Testis (tissue), 3 donors: ENCODE results near the gene BMAL1. TPM values are rescaled to one million over a fixed set of nuclear protein-coding genes. Genes with fewer than 3 reads are reported as not detected.

Experiments
- DNase-seq: peaks from one replicate; pipeline ENCODE4 v3.0.0-alpha.2; 2019
- H3K27ac ChIP-seq, 2 donors: fragments of 200-600 bp; sonication (generic); one replicate each; pipeline ENCODE4 v1.5.1; 2019
- H3K27me3 ChIP-seq: fragments of 200-600 bp; sonication (generic); one replicate; pipeline ENCODE4 v1.5.1; 2019
- H3K36me3 ChIP-seq: fragments of 200-600 bp; sonication (generic); one replicate; pipeline ENCODE4 v1.5.1; 2017; ENCODE audit warnings: low read depth; ENCODE audit errors: missing control alignments
- H3K4me1 ChIP-seq: fragments of 200-600 bp; sonication (generic); one replicate; pipeline ENCODE4 v1.5.1; 2019
- H3K4me3 ChIP-seq, 2 donors: fragments of 200-600 bp; sonication (generic); one replicate each; pipeline ENCODE4 v1.5.1; 2017 to 2019
- H3K9me3 ChIP-seq: fragments of 200-600 bp; sonication (generic); one replicate; pipeline ENCODE4 v1.5.1; 2017
- POLR2A ChIP-seq: fragments of 450-650 bp; IDR thresholded peaks from one replicate; pipeline ENCODE4 v1.6.1; 2017; ENCODE audit warnings: antibody characterized with exemption, mild to moderate bottlenecking, moderate library complexity
- WGBS, 2 donors: methylation state at CpG; one replicate each; pipeline ENCODE4 v1.1.5; 2018; 5-methylcytosine and 5-hydroxymethylcytosine counted together
- intact Hi-C: fragments of 100-400 bp; cut with DNase I; formaldehyde crosslinking; loops from one replicate; pipeline ENCODE4 v1.15.1; 2023; ENCODE audit warnings: low total_unique reads
- polyA plus RNA-seq: library from polyadenylated mRNA; stranded (reverse); fragments of 350-450 nt; fragmentation: Illumina TruSeq; extraction: RNeasy Lipid Tissue Mini Kit (QIAGEN cat#74804); gene quantifications from one replicate; pipeline ENCODE4 v1.2.3, GENCODE V29; 2014; ENCODE audit warnings: low read depth, low replicate concordance; ENCODE audit not compliant: insufficient read depth
- total RNA-seq, 2 donors: library from RNA; depleted of rRNA; stranded (reverse); fragments of >200 nt; gene quantifications; one replicate each; pipeline ENCODE4 v1.2.3, GENCODE V29; 2016
- TF ChIP-seq, protein P1 (sequence below), 3 experiments: fragments of 450-650 bp in 2 of 3; fragments of 200-600 bp in 1 of 3; sonication (generic) in 1 of 3; IDR thresholded peaks; one replicate each; pipeline ENCODE4 v1.5.1; 2016 to 2019; ENCODE audit warnings: antibody characterized with exemption in 3 of 3, mild to moderate bottlenecking in 2 of 3, moderate library complexity in 1 of 3

BMAL1 gene
- total and polyA plus RNA-seq, 3 donors from 2014 or later: 21.5 to 40.3 (median 35.7) TPM

DNA sequence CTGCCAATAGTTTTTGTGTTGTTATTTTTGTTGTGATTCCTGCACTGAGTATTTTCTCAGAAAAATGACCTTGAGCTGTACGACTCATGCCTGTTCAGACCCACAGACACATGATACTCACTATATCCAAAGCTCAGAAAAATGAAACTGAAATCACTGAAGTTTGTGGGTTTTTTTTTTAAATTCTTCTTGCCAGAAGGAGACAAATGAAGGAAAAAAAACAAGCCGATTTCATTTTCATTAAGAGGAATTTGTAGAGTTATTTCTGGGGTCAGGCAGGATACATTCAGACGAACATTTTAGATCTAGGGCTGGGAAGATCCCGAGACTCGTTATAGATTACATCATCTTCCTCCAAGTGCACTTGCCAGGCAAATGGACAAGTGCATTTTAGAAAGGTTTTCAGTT is 60.4 kb downstream of the BMAL1 start:
- no peaks in the 10 kb centered on the region for H3K36me3 ChIP-seq
- H3K9me3 ChIP-seq: no peaks in the 10 kb centered on the region
- no peak overlapping the region for H3K4me3 ChIP-seq
- H3K27ac ChIP-seq: peak overlapping the region; percentile 44 to 50
- H3K27me3 ChIP-seq: no peaks in the 10 kb centered on the region
- TF ChIP-seq, protein P1, sequence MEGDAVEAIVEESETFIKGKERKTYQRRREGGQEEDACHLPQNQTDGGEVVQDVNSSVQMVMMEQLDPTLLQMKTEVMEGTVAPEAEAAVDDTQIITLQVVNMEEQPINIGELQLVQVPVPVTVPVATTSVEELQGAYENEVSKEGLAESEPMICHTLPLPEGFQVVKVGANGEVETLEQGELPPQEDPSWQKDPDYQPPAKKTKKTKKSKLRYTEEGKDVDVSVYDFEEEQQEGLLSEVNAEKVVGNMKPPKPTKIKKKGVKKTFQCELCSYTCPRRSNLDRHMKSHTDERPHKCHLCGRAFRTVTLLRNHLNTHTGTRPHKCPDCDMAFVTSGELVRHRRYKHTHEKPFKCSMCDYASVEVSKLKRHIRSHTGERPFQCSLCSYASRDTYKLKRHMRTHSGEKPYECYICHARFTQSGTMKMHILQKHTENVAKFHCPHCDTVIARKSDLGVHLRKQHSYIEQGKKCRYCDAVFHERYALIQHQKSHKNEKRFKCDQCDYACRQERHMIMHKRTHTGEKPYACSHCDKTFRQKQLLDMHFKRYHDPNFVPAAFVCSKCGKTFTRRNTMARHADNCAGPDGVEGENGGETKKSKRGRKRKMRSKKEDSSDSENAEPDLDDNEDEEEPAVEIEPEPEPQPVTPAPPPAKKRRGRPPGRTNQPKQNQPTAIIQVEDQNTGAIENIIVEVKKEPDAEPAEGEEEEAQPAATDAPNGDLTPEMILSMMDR (IDR thresholded peaks at IDR 0.05): no peak
- TF ChIP-seq POLR2A: no peak
- WGBS, 2 donors: 17 to 28% methylated on average over 5 of the region's 5 CpGs
- peaks cover 6% of the 10 kb centered on the region for H3K4me1 ChIP-seq
- intact Hi-C loops: no loop called here
- DNase-seq: no peak

DNA sequence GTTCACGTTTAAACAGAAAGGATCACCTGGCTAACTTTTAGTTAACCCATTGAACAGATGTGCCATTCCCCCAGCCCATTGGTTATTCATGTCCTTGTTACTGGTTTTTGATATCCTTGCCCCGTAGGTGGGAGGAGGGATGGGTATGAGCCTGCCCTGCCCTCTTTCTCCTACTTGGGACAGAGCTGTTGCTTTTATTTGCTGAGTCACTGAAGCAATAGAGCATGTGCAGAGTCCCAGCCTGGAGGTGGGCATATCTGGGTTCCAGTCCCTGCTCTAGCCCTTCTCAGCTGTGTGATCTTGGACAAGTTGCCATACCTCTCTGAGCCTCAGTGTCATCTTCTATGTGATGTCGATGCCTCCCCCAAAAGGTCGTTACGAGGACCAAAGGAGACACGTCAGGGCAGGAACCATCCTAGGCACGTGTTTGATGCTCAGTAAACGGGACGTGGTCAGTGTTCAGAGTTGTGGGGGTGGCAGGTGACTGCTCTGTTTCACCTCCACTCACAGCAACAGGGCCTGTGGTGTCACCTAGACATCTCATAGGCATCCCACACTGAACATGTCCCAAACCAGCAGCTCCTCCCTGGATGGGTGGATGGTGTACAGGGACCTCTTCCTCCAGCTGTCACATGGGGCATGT is 61.0 kb downstream of the BMAL1 start:
- no peak for DNase-seq
- H3K27me3 ChIP-seq: no peaks in the 10 kb centered on the region
- WGBS, 2 donors: 74 to 83% methylated on average over 9 of the region's 9 CpGs
- no peak for TF ChIP-seq POLR2A
- TF ChIP-seq, protein P1 (IDR thresholded peaks at IDR 0.05): no peak
- H3K4me1 ChIP-seq: peaks cover 4% of the 10 kb centered on the region
- H3K27ac ChIP-seq: peak overlapping the region; percentile 44 to 50
- no peaks in the 10 kb centered on the region for H3K9me3 ChIP-seq
- no peak overlapping the region for H3K4me3 ChIP-seq
- H3K36me3 ChIP-seq: no peaks in the 10 kb centered on the region
- intact Hi-C loops: no loop called here

DNA sequence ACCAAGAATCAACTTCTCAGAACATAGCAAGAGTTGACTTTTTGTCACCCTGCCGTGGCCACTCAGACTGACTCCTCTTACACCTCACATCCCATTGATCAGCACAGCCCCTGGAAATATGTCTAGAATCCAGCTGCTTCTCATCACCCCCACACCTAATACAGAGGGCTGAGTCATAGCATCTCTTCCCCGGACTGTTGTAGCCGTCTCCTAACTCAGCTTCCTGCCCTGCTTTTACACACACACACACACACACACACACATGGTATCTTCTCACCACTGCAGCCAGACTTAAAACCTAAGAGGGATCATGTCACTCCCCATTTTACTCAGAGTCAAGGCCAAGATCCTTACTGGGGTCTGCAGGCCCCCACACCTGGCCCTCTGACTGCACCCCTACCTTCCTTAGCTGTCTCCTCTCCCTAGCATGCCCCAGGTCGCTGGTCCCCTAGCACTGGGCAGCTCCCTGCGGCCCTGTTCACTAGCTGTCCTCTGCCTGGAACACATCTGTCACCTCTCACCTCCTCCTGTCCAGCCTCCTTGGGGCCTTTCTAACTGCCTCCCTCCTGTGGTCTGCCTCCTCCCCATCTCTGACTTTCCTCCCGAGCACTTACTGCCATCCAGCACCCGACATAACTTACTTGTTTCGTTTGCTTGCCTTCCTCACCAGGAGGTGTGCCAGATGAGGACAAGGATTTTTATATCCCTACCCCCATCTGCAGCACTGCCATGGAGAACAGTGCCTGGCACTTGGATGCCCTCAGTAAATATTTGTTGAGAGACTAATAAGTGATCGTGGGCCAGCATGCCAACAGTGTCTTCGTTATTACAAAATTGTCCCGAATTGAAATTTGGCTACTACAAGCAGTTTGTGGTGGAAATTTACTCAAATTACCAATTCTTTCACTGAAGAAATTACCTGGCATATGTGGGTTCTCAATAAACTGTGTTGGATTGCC is 61.9 kb downstream of the BMAL1 start:
- Histone ChIP-seq H3K4me1 (peaks cover 4% of the 10 kb centered on the region), H3K9me3 (no peaks in the 10 kb centered on the region), H3K36me3 (no peaks in the 10 kb centered on the region), H3K27ac (no peak overlapping the region), H3K4me3 (no peak overlapping the region), H3K27me3 (no peaks in the 10 kb centered on the region)
- no peak for DNase-seq
- TF ChIP-seq POLR2A: no peak
- TF ChIP-seq, protein P1 (IDR thresholded peaks at IDR 0.05): no peak
- intact Hi-C loops: no loop called here
- WGBS, 2 donors: 77 to 80% methylated on average over 11 of the region's 11 CpGs

DNA sequence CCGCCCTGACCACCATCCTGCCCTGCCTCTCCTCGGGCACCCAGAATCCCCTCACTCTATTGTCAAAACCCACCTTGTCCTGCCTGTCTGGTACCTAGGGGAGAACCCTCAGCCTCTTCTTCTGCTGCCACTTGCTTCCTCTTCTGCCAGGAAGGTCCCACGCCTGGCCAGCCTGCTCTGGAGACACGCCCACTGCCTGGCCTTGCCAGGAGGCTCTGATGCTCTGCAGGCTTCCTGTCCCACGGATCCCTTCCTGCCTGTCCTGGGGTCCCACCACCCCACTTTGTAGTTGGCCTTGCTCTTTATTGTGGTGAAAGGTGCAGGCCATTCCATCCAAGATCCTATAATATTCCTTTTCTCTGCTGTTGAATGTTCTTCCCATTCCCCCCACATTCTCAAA is 63.4 kb downstream of the BMAL1 start:
- TF ChIP-seq POLR2A: no peak
- TF ChIP-seq, protein P1 (IDR thresholded peaks at IDR 0.05): no peak
- Histone ChIP-seq H3K36me3 (no peaks in the 10 kb centered on the region), H3K4me3 (no peak overlapping the region), H3K27me3 (no peaks in the 10 kb centered on the region), H3K27ac (no peak overlapping the region), H3K9me3 (no peaks in the 10 kb centered on the region), H3K4me1 (peaks cover 4% of the 10 kb centered on the region)
- WGBS, 2 donors: 83 to 90% methylated on average over 5 of the region's 5 CpGs
- intact Hi-C loops: no loop called here
- DNase-seq: no peak
